ENCODE data around the gene NEK1. TPM values are rescaled to one million over a fixed set of nuclear protein-coding genes. Genes with fewer than 3 reads are reported as not detected.

Gene NEK1
- total and polyA plus RNA-seq, 2 donors (not counting 1 experiment from before 2014, with no cell fraction given): 3.3 to 21.4 TPM

- intact Hi-C loops (cut with micrococcal nuclease): loop anchor here (10.0 kb wide), 2 partner anchors 343 to 1303 kb away; partner anchors contain the start of genes DDX60 and SH3RF1
- Histone ChIP-seq H3K9me3 (ENCODE audit: control extremely low read depth in 1 of 3, control insufficient read depth in 2 of 3, insufficient read depth in 1 of 3, low read length in 2 of 3) (no peaks in the 10 kb centered on the region), H3K79me2 (ENCODE audit: control insufficient read depth, insufficient read depth, low read length) (peaks cover 25% of the 10 kb centered on the region), H3K9ac (ENCODE audit: low read length) (no peak overlapping the region), H4K20me1 (ENCODE audit: control insufficient read depth, insufficient read depth, low read length, poor library complexity, severe bottlenecking) (no peaks in the 10 kb centered on the region), H3K4me2 (replicated peaks; ENCODE audit: low read depth, low read length, poor library complexity, severe bottlenecking) (no peak overlapping the region), H3K4me1 (ENCODE audit: control insufficient read depth in 2 of 2, insufficient read depth in 2 of 2, low read length in 2 of 2) (peaks cover 21 to 25% of the 10 kb centered on the region in 2 donors), H2AFZ (ENCODE audit: insufficient read depth, low read depth, low read length, poor library complexity, severe bottlenecking) (no peak overlapping the region), H3K27me3 (replicated peaks in 1 of 4; ENCODE audit: control extremely low read depth in 1 of 4, control insufficient read depth in 3 of 4, insufficient read depth in 4 of 4, low read length in 3 of 4) (no peaks in the 10 kb centered on the region), H3K4me3 (ENCODE audit: control extremely low read depth in 1 of 5, extremely low read depth in 1 of 5, insufficient read depth in 1 of 5, low read depth in 2 of 5, low read length in 4 of 5) (no peak overlapping the region), H3K36me3 (replicated peaks in 1 of 2; ENCODE audit: control extremely low read depth in 1 of 2, control insufficient read depth in 1 of 2, extremely low read depth in 1 of 2, insufficient read depth in 2 of 2, low read length in 1 of 2) (no peaks in the 10 kb centered on the region), H3K27ac (ENCODE audit: low read length in 2 of 2) (no peak overlapping the region)
- Mint-ChIP-seq H3K4me1 (peaks cover 37% of the 10 kb centered on the region), H3K4me3 (peak overlapping the region; percentile 96), H3K27ac (no peak overlapping the region), H3K9me3 (ENCODE audit: insufficient read depth) (no peaks in the 10 kb centered on the region), H3K27me3 (no peaks in the 10 kb centered on the region)
- ChIA-PET POLR2A (no interaction called here), CTCF (interaction anchor here (1.2 to 1.8 kb wide), 3 partner anchors 8 to 192 kb away, joined by 3 to 8 read pairs (median 4); no protein-coding TSS in a partner anchor)
- no peak for ATAC-seq (ENCODE audit: low read depth)
- peak; percentile 21 for DNase-seq
- WGBS (ENCODE audit: insufficient coverage): 0% methylated on average over 1 of the region's 3 CpGs
- TF ChIP-seq EZH2 (IDR thresholded peaks at IDR 0.05; ENCODE audit: borderline replicate concordance, insufficient read depth, low read depth, low read length, poor library complexity, severe bottlenecking) (no peak), CTCF (IDR thresholded peaks at IDR 0.05) (no peak)
Measured at GRCh38 chr4:169618286-169618685, 5.9 kb upstream of the NEK1 start.

GRCh38 chr4:169617306-169617705 lies 4.9 kb upstream of the NEK1 start:
- Histone ChIP-seq H2AFZ (ENCODE audit: insufficient read depth, low read depth, low read length, poor library complexity, severe bottlenecking) (no peak overlapping the region), H3K27ac (ENCODE audit: low read length in 2 of 2) (no peak overlapping the region), H3K27me3 (replicated peaks in 1 of 4; ENCODE audit: control extremely low read depth in 1 of 4, control insufficient read depth in 3 of 4, insufficient read depth in 4 of 4, low read length in 3 of 4) (no peaks in the 10 kb centered on the region), H3K79me2 (ENCODE audit: control insufficient read depth, insufficient read depth, low read length) (peaks cover 16% of the 10 kb centered on the region), H3K4me1 (ENCODE audit: control insufficient read depth in 2 of 2, insufficient read depth in 2 of 2, low read length in 2 of 2) (peaks cover 23 to 25% of the 10 kb centered on the region in 2 donors), H3K4me2 (replicated peaks; ENCODE audit: low read depth, low read length, poor library complexity, severe bottlenecking) (no peak overlapping the region), H3K9me3 (ENCODE audit: control extremely low read depth in 1 of 3, control insufficient read depth in 2 of 3, insufficient read depth in 1 of 3, low read length in 2 of 3) (no peaks in the 10 kb centered on the region), H4K20me1 (ENCODE audit: control insufficient read depth, insufficient read depth, low read length, poor library complexity, severe bottlenecking) (no peaks in the 10 kb centered on the region), H3K4me3 (ENCODE audit: control extremely low read depth in 1 of 5, extremely low read depth in 1 of 5, insufficient read depth in 1 of 5, low read depth in 2 of 5, low read length in 4 of 5) (no peak overlapping the region), H3K36me3 (replicated peaks in 1 of 2; ENCODE audit: control extremely low read depth in 1 of 2, control insufficient read depth in 1 of 2, extremely low read depth in 1 of 2, insufficient read depth in 2 of 2, low read length in 1 of 2) (no peaks in the 10 kb centered on the region), H3K9ac (ENCODE audit: low read length) (no peak overlapping the region)
- H3K4me3 Mint-ChIP-seq: no peak overlapping the region
- intact Hi-C loops (cut with micrococcal nuclease): loop anchor here (10.0 kb wide), 2 partner anchors 343 to 1303 kb away; partner anchors contain the start of genes DDX60 and SH3RF1
- no peaks in the 10 kb centered on the region for H3K9me3 Mint-ChIP-seq (ENCODE audit: insufficient read depth)
- H3K27me3 Mint-ChIP-seq: no peaks in the 10 kb centered on the region
- CTCF ChIA-PET: no interaction called here
- POLR2A ChIA-PET: no interaction called here
- no CpG with 5 or more reads among the region's 2 CpGs for WGBS (ENCODE audit: insufficient coverage)
- DNase-seq (no peak), ATAC-seq (ENCODE audit: low read depth) (no peak)
- peaks cover 35% of the 10 kb centered on the region for H3K4me1 Mint-ChIP-seq
- TF ChIP-seq EZH2 (IDR thresholded peaks at IDR 0.05; ENCODE audit: borderline replicate concordance, insufficient read depth, low read depth, low read length, poor library complexity, severe bottlenecking) (no peak), CTCF (IDR thresholded peaks at IDR 0.05) (no peak)
- no peak overlapping the region for H3K27ac Mint-ChIP-seq

Data from B cell (primary cell).